SK-N-SH treated with all-trans-retinoic acid at 6 μM for 48 hours (cell line): Measurements from ENCODE around the gene BSDC1.

Source experiments
- ATAC-seq: fragments of 200-7000 bp; cut with Tn5 transposase; 3 replicates; pipeline ENCODE4 v1.9.1; 2020; ENCODE audit warnings: mild to moderate bottlenecking, moderate library complexity
- ARNTL ChIP-seq: fragments of 450-650 bp; formaldehyde crosslinking; IDR thresholded peaks from 2 replicates; pipeline ENCODE4 v1.5.0; 2020; ENCODE audit warnings: low read depth, mild to moderate bottlenecking, moderate library complexity, borderline replicate concordance
- BACH2 ChIP-seq: fragments of 250-450 bp; sonication (Bioruptor Pico); IDR thresholded peaks from 2 replicates; pipeline ENCODE4 v1.9.0; 2021; ENCODE audit warnings: mild to moderate bottlenecking, borderline replicate concordance
- CREB5 ChIP-seq: fragments of 250-450 bp; sonication (Bioruptor Pico); IDR thresholded peaks from 2 replicates; pipeline ENCODE4 v1.5.1; 2020; ENCODE audit warnings: low read depth, mild to moderate bottlenecking, moderate library complexity
- ESRRG ChIP-seq: fragments of 250-450 bp; sonication (Bioruptor Pico); IDR thresholded peaks from 2 replicates; pipeline ENCODE4 v1.6.1; 2021; ENCODE audit warnings: mild to moderate bottlenecking
- GLIS3 ChIP-seq: fragments of 250-450 bp; sonication (Bioruptor Pico); IDR thresholded peaks from 2 replicates; pipeline ENCODE4 v1.5.0; 2020; ENCODE audit warnings: mild to moderate bottlenecking, moderate library complexity
- OSR1 ChIP-seq: fragments of 250-450 bp; sonication (Bioruptor Pico); IDR thresholded peaks from 2 replicates; pipeline ENCODE4 v1.8.0; 2022; ENCODE audit warnings: moderate library complexity, mild to moderate bottlenecking, inconsistent platforms
- PATZ1 ChIP-seq: fragments of 250-450 bp; sonication (Bioruptor Pico); IDR thresholded peaks from 2 replicates; pipeline ENCODE4 v1.8.0; 2020; ENCODE audit warnings: mild to moderate bottlenecking, moderate library complexity, borderline replicate concordance
- POU6F1 ChIP-seq: fragments of 250-450 bp; sonication (Bioruptor Pico); IDR thresholded peaks from 2 replicates; pipeline ENCODE4 v1.8.0; 2021; ENCODE audit warnings: low read depth, mild to moderate bottlenecking, moderate library complexity, borderline replicate concordance
- PPARA ChIP-seq: fragments of 250-450 bp; sonication (Bioruptor Pico); IDR thresholded peaks from 2 replicates; pipeline ENCODE4 v1.5.0; 2020; ENCODE audit warnings: mild to moderate bottlenecking, borderline replicate concordance
- RARB ChIP-seq: fragments of 250-450 bp; sonication (Bioruptor Pico); IDR thresholded peaks from 2 replicates; pipeline ENCODE4 v1.8.0; 2021; ENCODE audit warnings: mild to moderate bottlenecking, moderate library complexity
- SNAI2 ChIP-seq: fragments of 250-450 bp; sonication (Bioruptor Pico); IDR thresholded peaks from 2 replicates; pipeline ENCODE4 v1.5.0; 2020; ENCODE audit warnings: mild to moderate bottlenecking, moderate library complexity
- TOX ChIP-seq: fragments of 250-450 bp; sonication (Bioruptor Pico); IDR thresholded peaks from 2 replicates; pipeline ENCODE4 v1.8.0; 2021; ENCODE audit warnings: mild to moderate bottlenecking, moderate library complexity, borderline replicate concordance
- ZC3H10 ChIP-seq: fragments of 250-450 bp; sonication (Bioruptor Pico); IDR thresholded peaks from 2 replicates; pipeline ENCODE4 v1.5.1; 2021; ENCODE audit warnings: mild to moderate bottlenecking, moderate library complexity
- ZFP3 ChIP-seq: fragments of 250-450 bp; sonication (Bioruptor Pico); IDR thresholded peaks from 2 replicates; pipeline ENCODE4 v1.5.0; 2020; ENCODE audit warnings: mild to moderate bottlenecking, moderate library complexity
- ZFP30 ChIP-seq: fragments of 450-650 bp; formaldehyde crosslinking; IDR thresholded peaks from 2 replicates; pipeline ENCODE4 v1.5.0; 2022; ENCODE audit warnings: mild to moderate bottlenecking, moderate library complexity
- ZNF565 ChIP-seq: fragments of 450-650 bp; formaldehyde crosslinking; conservative IDR thresholded peaks from 2 replicates; pipeline ENCODE4 v1.5.0; 2020; ENCODE audit warnings: low read depth, mild to moderate bottlenecking, moderate library complexity
- ZNF70 ChIP-seq: fragments of 450-650 bp; formaldehyde crosslinking; IDR thresholded peaks from 2 replicates; pipeline ENCODE4 v1.5.0; 2020; ENCODE audit warnings: mild to moderate bottlenecking, moderate library complexity
- TF ChIP-seq, protein P1 (sequence below): fragments of 250-450 bp; sonication (Bioruptor Pico); IDR thresholded peaks from 2 replicates; pipeline ENCODE4 v1.5.1; 2021; ENCODE audit warnings: mild to moderate bottlenecking, moderate library complexity

The BSDC1 gene

DNA sequence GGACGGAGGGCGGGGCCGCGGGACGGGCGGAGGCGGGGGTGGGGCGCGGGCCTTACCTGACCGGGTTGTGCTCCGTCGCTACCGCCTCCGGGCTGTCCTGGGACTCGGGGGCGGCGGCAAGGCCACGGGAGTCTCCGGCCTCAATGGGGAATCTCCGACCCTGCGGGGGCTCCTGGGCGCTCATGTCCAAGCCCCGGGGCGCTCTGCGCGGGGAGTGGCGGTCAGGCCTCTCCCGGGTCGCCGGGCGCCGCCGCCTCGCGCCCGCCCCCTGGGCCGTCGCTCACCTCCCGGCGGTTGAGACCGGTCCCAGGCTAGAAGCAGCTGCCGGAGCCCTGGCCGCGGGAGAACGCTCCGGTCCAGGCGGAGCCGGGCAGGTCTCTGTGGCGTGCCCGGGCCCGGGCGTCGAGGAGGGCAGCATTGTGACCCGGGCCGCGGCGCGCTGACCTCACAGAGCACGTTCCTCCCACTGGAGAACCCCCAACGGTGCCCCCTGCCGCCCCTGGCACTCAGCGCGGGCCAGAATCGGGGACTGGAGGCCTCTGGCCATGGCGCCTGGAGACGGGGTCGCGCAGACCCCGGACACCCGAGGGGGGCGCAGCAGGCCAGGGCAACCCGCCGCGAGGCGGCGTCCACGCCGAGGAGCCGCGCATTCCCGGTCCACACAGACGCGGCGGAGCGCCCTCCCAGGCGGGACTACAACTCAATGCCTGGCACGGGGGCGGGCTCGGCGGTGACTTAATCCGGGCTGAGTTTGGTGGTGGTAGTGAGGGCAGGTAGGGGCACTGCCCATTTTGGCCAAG lies 32.4 kb downstream of the BSDC1 start (continued):
- no peak for TF ChIP-seq POU6F1 (CRISPR knock-in tag)
- no peak for TF ChIP-seq TOX (CRISPR knock-in tag)
- TF ChIP-seq SNAI2 (CRISPR knock-in tag): no peak
- no peak for TF ChIP-seq GLIS3
- TF ChIP-seq CREB5: no peak
- TF ChIP-seq ESRRG (CRISPR knock-in tag): no peak

DNA sequence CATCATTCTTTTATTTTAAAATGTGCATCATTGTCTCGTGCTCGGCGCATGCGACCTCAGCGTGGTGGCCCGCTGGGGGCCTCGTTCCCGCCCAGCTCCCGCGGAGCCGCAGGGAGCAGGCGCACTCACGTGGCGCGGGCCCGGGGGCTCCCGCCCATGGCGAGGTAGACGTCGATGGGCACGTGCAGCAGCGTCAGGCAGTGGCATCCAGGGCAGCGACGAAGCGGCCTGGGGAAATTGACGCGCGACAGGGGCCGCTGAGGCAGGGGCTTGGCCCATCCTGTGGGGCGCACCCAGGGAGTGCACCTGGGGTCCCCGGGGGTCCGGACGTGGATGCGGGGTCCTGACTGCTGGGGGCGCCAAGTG lies 33.0 kb downstream of the BSDC1 start:
- TF ChIP-seq GLIS3 (no peak), CREB5 (no peak), ESRRG (CRISPR knock-in tag) (no peak), ZFP30 (CRISPR knock-in tag) (no peak), POU6F1 (CRISPR knock-in tag) (no peak), SNAI2 (CRISPR knock-in tag) (no peak), ZNF70 (no peak), ZC3H10 (CRISPR knock-in tag) (no peak), ZFP3 (CRISPR knock-in tag) (no peak), BACH2 (CRISPR knock-in tag) (no peak), ZNF565 (CRISPR knock-in tag) (no peak), ARNTL (CRISPR knock-in tag) (no peak), PATZ1 (CRISPR knock-in tag) (no peak), PPARA (CRISPR knock-in tag) (no peak), RARB (CRISPR knock-in tag) (no peak), TOX (CRISPR knock-in tag) (no peak)
- TF ChIP-seq, protein P1, sequence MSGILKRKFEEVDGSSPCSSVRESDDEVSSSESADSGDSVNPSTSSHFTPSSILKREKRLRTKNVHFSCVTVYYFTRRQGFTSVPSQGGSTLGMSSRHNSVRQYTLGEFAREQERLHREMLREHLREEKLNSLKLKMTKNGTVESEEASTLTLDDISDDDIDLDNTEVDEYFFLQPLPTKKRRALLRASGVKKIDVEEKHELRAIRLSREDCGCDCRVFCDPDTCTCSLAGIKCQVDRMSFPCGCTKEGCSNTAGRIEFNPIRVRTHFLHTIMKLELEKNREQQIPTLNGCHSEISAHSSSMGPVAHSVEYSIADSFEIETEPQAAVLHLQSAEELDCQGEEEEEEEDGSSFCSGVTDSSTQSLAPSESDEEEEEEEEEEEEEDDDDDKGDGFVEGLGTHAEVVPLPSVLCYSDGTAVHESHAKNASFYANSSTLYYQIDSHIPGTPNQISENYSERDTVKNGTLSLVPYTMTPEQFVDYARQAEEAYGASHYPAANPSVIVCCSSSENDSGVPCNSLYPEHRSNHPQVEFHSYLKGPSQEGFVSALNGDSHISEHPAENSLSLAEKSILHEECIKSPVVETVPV (CRISPR knock-in tag): no peak
- no peak for ATAC-seq

GRCh38 chr1:32358435-32358834 lies 35.8 kb downstream of the BSDC1 start:
- no peak for ATAC-seq
- TF ChIP-seq OSR1 (CRISPR knock-in tag): no peak
- TF ChIP-seq CREB5: no peak
